B cell (primary cell): Measurements from ENCODE around the gene ACOT4. TPM values are rescaled to one million over a fixed set of nuclear protein-coding genes. Genes with fewer than 3 reads are reported as not detected.
"Not testable (repeated sequence)": the region's sequence is repeated elsewhere in the genome, so short reads cannot be mapped to it uniquely, and the experiment has no call there.

Source experiments
- ATAC-seq: fragments of 200-7000 bp; cut with Tn5 transposase; one replicate; pipeline ENCODE4 v1.10.0; 2021; ENCODE audit warnings: low read depth, mild to moderate bottlenecking, moderate number of reproducible peaks, moderate library complexity
- CTCF ChIA-PET: fragments of 350-600 bp; sonication (Branson Sonifier 250); formaldehyde crosslinking; loops from one replicate; lab custom pipeline; 2021; ENCODE audit warnings: antibody characterized with exemption, inconsistent platforms; lab: Charles Lee
- POLR2A ChIA-PET: fragments of 350-600 bp; sonication (Branson Sonifier 250); formaldehyde crosslinking; loops from one replicate; lab custom pipeline; 2021; ENCODE audit warnings: antibody characterized with exemption; lab: Charles Lee
- DNase-seq: peaks from one replicate; pipeline ENCODE4 v3.0.0; 2013
- H2AFZ ChIP-seq: 2 replicates; pipeline ENCODE4 v1.6.1; 2012; ENCODE audit warnings: mild to moderate bottlenecking, low read depth, low read length; ENCODE audit not compliant: insufficient read depth, poor library complexity, severe bottlenecking
- H3K27ac ChIP-seq, 2 donors: 1 replicate in 1 of 2; 2 replicates in 1 of 2; pipeline ENCODE4 v1.5.1; 2012 to 2013; ENCODE audit warnings: low read length in 2 of 2, mild to moderate bottlenecking in 2 of 2, moderate library complexity in 1 of 2
- H3K27me3 ChIP-seq, 4 experiments: fragments of 200-600 bp in 1 of 4; sonication (generic) in 1 of 4; replicated peaks in 1 of 4; 1 replicate in 2 of 4; 2 replicates in 2 of 4; pipeline versions ENCODE4 v1.6.1 to v1.7.0; 2013 to 2016; ENCODE audit warnings: low read length in 3 of 4, mild to moderate bottlenecking in 2 of 4, mixed read lengths in 1 of 4, moderate library complexity in 1 of 4; ENCODE audit not compliant: insufficient read depth in 4 of 4, control insufficient read depth in 3 of 4; ENCODE audit errors: control extremely low read depth in 1 of 4
- H3K36me3 ChIP-seq, 2 experiments: replicated peaks in 1 of 2; 1 replicate in 1 of 2; 2 replicates in 1 of 2; pipeline versions ENCODE4 v1.6.1 to v1.7.1; 2013; ENCODE audit warnings: low read length in 1 of 2; ENCODE audit not compliant: insufficient read depth in 2 of 2, control insufficient read depth in 1 of 2; ENCODE audit errors: control extremely low read depth in 1 of 2, extremely low read depth in 1 of 2
- H3K4me1 ChIP-seq, 2 donors: fragments of 200-600 bp in 1 of 2; sonication (generic) in 1 of 2; 1 replicate in 1 of 2; 2 replicates in 1 of 2; pipeline versions ENCODE4 v1.5.1 to v1.6.1; 2013 to 2017; ENCODE audit warnings: low read length in 2 of 2; ENCODE audit not compliant: control insufficient read depth in 2 of 2, insufficient read depth in 2 of 2
- H3K4me2 ChIP-seq: replicated peaks from 2 replicates; pipeline ENCODE3; 2012; ENCODE audit warnings: mild to moderate bottlenecking, low read depth, low read length; ENCODE audit not compliant: poor library complexity, severe bottlenecking
- H3K4me3 ChIP-seq, 5 experiments: fragments of 200-600 bp in 1 of 5; sonication (generic) in 1 of 5; 1 replicate in 3 of 5; 2 replicates in 2 of 5; pipeline versions ENCODE4 v1.5.1 to v1.7.0; 2011 to 2016; ENCODE audit warnings: low read length in 4 of 5, mild to moderate bottlenecking in 4 of 5, low read depth in 2 of 5, control low read depth in 1 of 5, moderate library complexity in 1 of 5; ENCODE audit not compliant: insufficient read depth in 1 of 5; ENCODE audit errors: control extremely low read depth in 1 of 5, extremely low read depth in 1 of 5
- H3K79me2 ChIP-seq: fragments of 200-600 bp; sonication (generic); one replicate; pipeline ENCODE4 v1.6.0; 2016; ENCODE audit warnings: low read length; ENCODE audit not compliant: control insufficient read depth, insufficient read depth
- H3K9ac ChIP-seq: fragments of 200-600 bp; sonication (generic); 2 replicates; pipeline ENCODE4 v1.6.1; 2017; ENCODE audit warnings: mild to moderate bottlenecking, low read length, moderate library complexity
- H3K9me3 ChIP-seq, 3 donors: one replicate each; pipeline versions ENCODE4 v1.6.1 to v1.7.1; 2013; ENCODE audit warnings: low read length in 2 of 3; ENCODE audit not compliant: control insufficient read depth in 2 of 3, insufficient read depth in 1 of 3; ENCODE audit errors: control extremely low read depth in 1 of 3
- H4K20me1 ChIP-seq: 2 replicates; pipeline ENCODE4 v1.6.0; 2012; ENCODE audit warnings: mild to moderate bottlenecking, low read length; ENCODE audit not compliant: insufficient read depth, control insufficient read depth, poor library complexity, severe bottlenecking
- H3K27ac Mint-ChIP-seq: one replicate; pipeline ENCODE4 v1.8.0; 2021; ENCODE audit warnings: mixed read lengths
- H3K27me3 Mint-ChIP-seq: one replicate; pipeline ENCODE4 v1.8.0; 2021; ENCODE audit warnings: mixed read lengths
- H3K4me1 Mint-ChIP-seq: one replicate; pipeline ENCODE4 v1.8.0; 2021; ENCODE audit warnings: mixed read lengths
- H3K4me3 Mint-ChIP-seq: one replicate; pipeline ENCODE4 v1.8.0; 2021; ENCODE audit warnings: mixed read lengths
- H3K9me3 Mint-ChIP-seq: one replicate; pipeline ENCODE4 v1.8.0; 2022; ENCODE audit warnings: mixed read lengths; ENCODE audit not compliant: insufficient read depth
- WGBS: methylation state at CpG from one replicate; pipeline ENCODE4 v1.1.5; 2013; ENCODE audit warnings: missing lambda C conversion rate; ENCODE audit not compliant: insufficient coverage; 5-methylcytosine and 5-hydroxymethylcytosine counted together
- intact Hi-C: fragments of 100-400 bp; cut with micrococcal nuclease; formaldehyde crosslinking; loops from one replicate; pipeline ENCODE4 v1.10.0; 2022
- polyA plus RNA-seq: library from polyadenylated mRNA; depleted of rRNA; stranded (reverse); fragments of >200 nt; gene quantifications from 2 replicates; pipeline ENCODE4 v1.2.3, GENCODE V29; 2012
- total RNA-seq, 2 donors: library from RNA; stranded (reverse); fragments of 120-200 nt in 1 of 2; gene quantifications; 1 replicate in 1 of 2; 2 replicates in 1 of 2; pipeline versions ENCODE4 v1.2.3 to v1.2.4, GENCODE V29; 2013 to 2022

The ACOT4 gene
- total and polyA plus RNA-seq, 2 donors (not counting 1 experiment from before 2014, with no cell fraction given), result 0.19 to 0.42 TPM

- H3K4me3 Mint-ChIP-seq, intact Hi-C loops, H3K27me3 Mint-ChIP-seq, H3K36me3 ChIP-seq, H3K9ac ChIP-seq, H3K9me3 Mint-ChIP-seq, H2AFZ ChIP-seq, H3K27ac Mint-ChIP-seq, H3K4me3 ChIP-seq, H3K27me3 ChIP-seq, POLR2A ChIA-PET, CTCF ChIA-PET, ATAC-seq, H3K9me3 ChIP-seq, H4K20me1 ChIP-seq, H3K4me2 ChIP-seq, H3K79me2 ChIP-seq, DNase-seq, H3K27ac ChIP-seq: not testable (repeated sequence)
- 100% methylated on average over 1 of the region's 4 CpGs for WGBS
- H3K4me1 ChIP-seq, result peaks cover 4 to 17% of the 10 kb centered on the region in 2 donors
- peaks cover 18% of the 10 kb centered on the region for H3K4me1 Mint-ChIP-seq
Measured at GRCh38 chr14:73573740-73574139, 17.9 kb upstream of the ACOT4 start.

DNA sequence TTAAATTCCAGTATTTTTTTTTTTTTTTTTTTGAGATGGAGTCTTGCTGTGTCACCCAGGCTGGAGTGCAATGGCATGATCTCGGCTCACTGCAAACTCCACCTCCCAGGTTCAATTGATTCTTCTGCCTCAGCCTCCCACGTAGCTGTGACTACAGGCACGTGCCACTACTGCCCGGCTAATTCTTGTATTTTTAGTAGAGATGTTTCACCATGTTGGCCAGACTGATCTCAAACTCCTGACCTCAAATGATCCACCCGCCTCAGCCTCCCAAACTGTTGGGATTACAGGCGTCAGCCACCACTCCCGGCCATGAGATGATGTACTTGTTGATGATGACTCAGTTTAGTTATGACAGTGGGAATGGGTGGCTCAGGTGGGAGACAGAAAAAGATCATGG is 17.4 kb upstream of the ACOT4 start:
- H3K27me3 Mint-ChIP-seq, H3K27ac Mint-ChIP-seq, H3K4me2 ChIP-seq, H3K9me3 Mint-ChIP-seq, intact Hi-C loops, DNase-seq, H3K9ac ChIP-seq, H3K4me3 Mint-ChIP-seq, H3K27me3 ChIP-seq, H3K27ac ChIP-seq, H2AFZ ChIP-seq, POLR2A ChIA-PET, ATAC-seq, H4K20me1 ChIP-seq, H3K79me2 ChIP-seq, H3K36me3 ChIP-seq, H3K9me3 ChIP-seq, H3K4me3 ChIP-seq, CTCF ChIA-PET: not testable (repeated sequence)
- peaks cover 3 to 14% of the 10 kb centered on the region in 2 donors for H3K4me1 ChIP-seq
- peaks cover 13% of the 10 kb centered on the region for H3K4me1 Mint-ChIP-seq
- 100% methylated on average over 1 of the region's 7 CpGs for WGBS
